OCI-LY7 (cell line): ENCODE data around the gene SLIT3. TPM values are rescaled to one million over a fixed set of nuclear protein-coding genes. Genes with fewer than 3 reads are reported as not detected.

ENCODE experiments used
- BruUV-seq: library from RNA; stranded (reverse); fragments of 400-500 nt; replicated peaks from 2 replicates; lab custom pipeline; 2021; lab: Mats Ljungman, UMichigan
- CTCF ChIA-PET: fragments of 300-600 bp; sonication (Branson Sonifier 250); formaldehyde crosslinking; loops from one replicate; lab custom pipeline; 2022; ENCODE audit warnings: antibody characterized with exemption; ENCODE audit not compliant: unreplicated experiment; lab: Charles Lee
- POLR2A ChIA-PET: fragments of 300-600 bp; sonication (Branson Sonifier 250); formaldehyde crosslinking; loops from one replicate; lab custom pipeline; 2022; ENCODE audit warnings: antibody characterized with exemption; lab: Charles Lee
- DNase-seq: peaks from one replicate; pipeline ENCODE4 v3.0.0-alpha.2; 2015; ENCODE audit warnings: low spot score
- H2AFZ ChIP-seq: fragments of 200-600 bp; sonication (generic), shearing (Covaris generic); 2 replicates; pipeline ENCODE4 v1.6.1; 2014; ENCODE audit warnings: mild to moderate bottlenecking, antibody characterized with exemption, low read length, moderate library complexity
- H3K27ac ChIP-seq: fragments of 200-600 bp; sonication (generic); 2 replicates; pipeline ENCODE4 v1.5.1; 2014; ENCODE audit warnings: mixed run types, low read depth, mild to moderate bottlenecking, moderate library complexity, low read length, inconsistent platforms; ENCODE audit not compliant: poor library complexity, severe bottlenecking
- H3K36me3 ChIP-seq: fragments of 200-600 bp; sonication (generic); 2 replicates; pipeline ENCODE4 v1.6.1; 2014; ENCODE audit warnings: mild to moderate bottlenecking, antibody characterized with exemption, low read length, moderate library complexity, mixed read lengths; ENCODE audit not compliant: insufficient read depth
- H3K4me1 ChIP-seq: fragments of 200-600 bp; sonication (generic); 2 replicates; pipeline ENCODE4 v1.5.1; 2014; ENCODE audit warnings: mild to moderate bottlenecking, low read length; ENCODE audit not compliant: insufficient read depth, poor library complexity, severe bottlenecking
- H3K4me2 ChIP-seq: fragments of 200-600 bp; sonication (generic); 2 replicates; pipeline ENCODE4 v1.6.1; 2014; ENCODE audit warnings: mild to moderate bottlenecking, low read length
- H3K4me3 ChIP-seq: fragments of 200-600 bp; sonication (generic); 2 replicates; pipeline ENCODE4 v1.5.1; 2014; ENCODE audit warnings: mild to moderate bottlenecking, low read depth, low read length; ENCODE audit not compliant: poor library complexity, severe bottlenecking
- H3K79me2 ChIP-seq: fragments of 200-600 bp; sonication (generic); 2 replicates; pipeline ENCODE4 v1.6.1; 2016; ENCODE audit warnings: low read depth, mild to moderate bottlenecking, low read length, moderate library complexity, mixed read lengths; ENCODE audit not compliant: insufficient read depth
- H3K9me2 ChIP-seq: fragments of 200-600 bp; sonication (generic); 2 replicates; pipeline ENCODE4 v1.6.1; 2016; ENCODE audit warnings: mild to moderate bottlenecking, low read length, mixed read lengths; ENCODE audit not compliant: insufficient read depth
- H3K9me3 ChIP-seq: fragments of 200-600 bp; sonication (generic); 2 replicates; pipeline ENCODE4 v1.6.1; 2014; ENCODE audit warnings: mild to moderate bottlenecking, mixed run types, low read length, mixed read lengths
- H4K20me1 ChIP-seq: fragments of 200-600 bp; sonication (generic); 2 replicates; pipeline ENCODE4 v1.6.1; 2014; ENCODE audit warnings: mild to moderate bottlenecking, antibody characterized with exemption, low read length, moderate library complexity, mixed read lengths; ENCODE audit not compliant: insufficient read depth
- CTCF ChIP-seq: fragments of 200-600 bp; sonication (generic); conservative IDR thresholded peaks from 2 replicates; pipeline ENCODE4 v1.5.1; 2014; ENCODE audit warnings: mild to moderate bottlenecking, antibody characterized with exemption, low read length, moderate library complexity, mixed read lengths
- EZH2phosphoT487 ChIP-seq: fragments of 200-600 bp; sonication (generic); IDR thresholded peaks from 2 replicates; pipeline ENCODE4 v1.6.1; 2018; ENCODE audit warnings: low read depth, borderline replicate concordance, mild to moderate bottlenecking, mixed run types, antibody characterized with exemption, low read length, moderate library complexity, mixed read lengths
- intact Hi-C: fragments of 100-400 bp; cut with micrococcal nuclease; formaldehyde crosslinking; loops from one replicate; pipeline ENCODE4 v1.10.0; 2022; ENCODE audit not compliant: unreplicated experiment
- total RNA-seq, 2 experiments: library from RNA; depleted of rRNA in 1 of 2; stranded (reverse); fragments of >200 nt in 1 of 2; shearing (Covaris generic) in 1 of 2; gene quantifications; 2 replicates each; pipeline ENCODE4 v1.2.3, GENCODE V29; 2014 to 2022

The SLIT3 gene
- total RNA-seq, 2 experiments from 2014 or later, result not detected

DNA sequence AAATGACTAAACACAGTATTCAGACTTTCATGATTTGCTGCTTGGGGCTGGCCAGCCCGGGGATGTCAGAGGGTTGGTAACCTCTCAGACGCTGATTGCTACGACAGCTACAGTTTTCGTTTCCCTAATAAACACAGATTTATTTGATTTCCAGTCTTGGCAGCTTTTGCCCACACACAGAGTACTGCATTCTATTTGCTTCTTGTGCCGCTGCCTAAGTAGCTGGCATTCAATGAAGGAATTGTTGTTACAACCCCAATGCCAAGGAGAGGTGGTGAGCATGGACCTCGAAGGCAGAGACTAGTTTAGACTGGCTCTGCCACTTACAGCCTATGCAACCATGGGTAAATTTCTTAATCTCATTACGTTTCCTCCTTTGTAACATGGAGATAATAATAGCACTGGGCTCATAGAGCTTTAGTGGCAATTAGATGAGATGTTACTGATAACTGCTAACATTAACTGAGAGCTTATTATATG lies 474.7 kb downstream of the SLIT3 start:
- no peaks in the 10 kb centered on the region for H3K9me2 ChIP-seq
- TF ChIP-seq CTCF (no peak), EZH2phosphoT487 (no peak)
- POLR2A ChIA-PET, result no interaction called here
- CTCF ChIA-PET, result no interaction called here
- H3K36me3 ChIP-seq, result no peaks in the 10 kb centered on the region
- H3K4me3 ChIP-seq, result no peak overlapping the region
- BruUV-seq, result no TSS peak
- H3K4me1 ChIP-seq, result no peaks in the 10 kb centered on the region
- no peak for DNase-seq
- no peak overlapping the region for H3K4me2 ChIP-seq
- no peak overlapping the region for H2AFZ ChIP-seq
- H4K20me1 ChIP-seq, result no peaks in the 10 kb centered on the region
- H3K9me3 ChIP-seq, result no peaks in the 10 kb centered on the region
- intact Hi-C loops, result no loop called here
- H3K79me2 ChIP-seq, result no peaks in the 10 kb centered on the region
- H3K27ac ChIP-seq, result no peak overlapping the region

- no peak for DNase-seq
- no peaks in the 10 kb centered on the region for H3K79me2 ChIP-seq
- no peak overlapping the region for H3K27ac ChIP-seq
- H3K36me3 ChIP-seq, result no peaks in the 10 kb centered on the region
- BruUV-seq, result no TSS peak
- no peaks in the 10 kb centered on the region for H4K20me1 ChIP-seq
- CTCF ChIA-PET, result no interaction called here
- TF ChIP-seq CTCF (no peak), EZH2phosphoT487 (no peak)
- no peaks in the 10 kb centered on the region for H3K9me3 ChIP-seq
- H2AFZ ChIP-seq, result no peak overlapping the region
- H3K4me3 ChIP-seq, result no peak overlapping the region
- no peak overlapping the region for H3K4me2 ChIP-seq
- intact Hi-C loops, result no loop called here
- H3K9me2 ChIP-seq, result no peaks in the 10 kb centered on the region
- POLR2A ChIA-PET, result no interaction called here
- no peaks in the 10 kb centered on the region for H3K4me1 ChIP-seq
Observed at GRCh38 chr5:168822745-168823281, 478.1 kb downstream of the SLIT3 start.

GRCh38 chr5:168822248-168822744 lies 478.6 kb downstream of the SLIT3 start:
- intact Hi-C loops, result no loop called here
- Histone ChIP-seq H3K9me3 (no peaks in the 10 kb centered on the region), H3K79me2 (no peaks in the 10 kb centered on the region), H3K36me3 (no peaks in the 10 kb centered on the region), H3K9me2 (no peaks in the 10 kb centered on the region), H3K27ac (no peak overlapping the region), H3K4me2 (no peak overlapping the region), H4K20me1 (no peaks in the 10 kb centered on the region), H2AFZ (no peak overlapping the region), H3K4me3 (no peak overlapping the region), H3K4me1 (no peaks in the 10 kb centered on the region)
- BruUV-seq, result no TSS peak
- DNase-seq, result no peak
- POLR2A ChIA-PET, result no interaction called here
- TF ChIP-seq EZH2phosphoT487 (no peak), CTCF (no peak)
- CTCF ChIA-PET, result no interaction called here
